C4-2B (cell line): ENCODE measurements around the gene STPG2.

Source experiments
- ZFX ChIP-seq: fragments of 450-650 bp; IDR thresholded peaks from 2 replicates; pipeline ENCODE4 v1.6.1; 2017
- TF ChIP-seq, protein P1 (sequence below): fragments of 450-650 bp; conservative IDR thresholded peaks from 2 replicates; pipeline ENCODE4 v1.5.1; 2017; ENCODE audit warnings: mild to moderate bottlenecking

- TF ChIP-seq, protein P1, sequence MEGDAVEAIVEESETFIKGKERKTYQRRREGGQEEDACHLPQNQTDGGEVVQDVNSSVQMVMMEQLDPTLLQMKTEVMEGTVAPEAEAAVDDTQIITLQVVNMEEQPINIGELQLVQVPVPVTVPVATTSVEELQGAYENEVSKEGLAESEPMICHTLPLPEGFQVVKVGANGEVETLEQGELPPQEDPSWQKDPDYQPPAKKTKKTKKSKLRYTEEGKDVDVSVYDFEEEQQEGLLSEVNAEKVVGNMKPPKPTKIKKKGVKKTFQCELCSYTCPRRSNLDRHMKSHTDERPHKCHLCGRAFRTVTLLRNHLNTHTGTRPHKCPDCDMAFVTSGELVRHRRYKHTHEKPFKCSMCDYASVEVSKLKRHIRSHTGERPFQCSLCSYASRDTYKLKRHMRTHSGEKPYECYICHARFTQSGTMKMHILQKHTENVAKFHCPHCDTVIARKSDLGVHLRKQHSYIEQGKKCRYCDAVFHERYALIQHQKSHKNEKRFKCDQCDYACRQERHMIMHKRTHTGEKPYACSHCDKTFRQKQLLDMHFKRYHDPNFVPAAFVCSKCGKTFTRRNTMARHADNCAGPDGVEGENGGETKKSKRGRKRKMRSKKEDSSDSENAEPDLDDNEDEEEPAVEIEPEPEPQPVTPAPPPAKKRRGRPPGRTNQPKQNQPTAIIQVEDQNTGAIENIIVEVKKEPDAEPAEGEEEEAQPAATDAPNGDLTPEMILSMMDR = peak; percentile 16
- no peak for TF ChIP-seq ZFX
Observed at GRCh38 chr4:97548943-97549583, 594.2 kb downstream of the STPG2 start.
